GM19463 (cell line): Measurements from ENCODE around the gene VAMP3.
"Not testable (repeated sequence)": the region's sequence is repeated elsewhere in the genome, so short reads cannot be mapped to it uniquely, and the experiment has no call there.

ENCODE experiments used
- ATAC-seq: cut with Tn5 transposase; IDR thresholded peaks from one replicate; pipeline ENCODE4 v1.9.1; 2021; ENCODE audit warnings: mild to moderate bottlenecking, moderate library complexity; ENCODE audit not compliant: unreplicated experiment

Gene VAMP3

DNA sequence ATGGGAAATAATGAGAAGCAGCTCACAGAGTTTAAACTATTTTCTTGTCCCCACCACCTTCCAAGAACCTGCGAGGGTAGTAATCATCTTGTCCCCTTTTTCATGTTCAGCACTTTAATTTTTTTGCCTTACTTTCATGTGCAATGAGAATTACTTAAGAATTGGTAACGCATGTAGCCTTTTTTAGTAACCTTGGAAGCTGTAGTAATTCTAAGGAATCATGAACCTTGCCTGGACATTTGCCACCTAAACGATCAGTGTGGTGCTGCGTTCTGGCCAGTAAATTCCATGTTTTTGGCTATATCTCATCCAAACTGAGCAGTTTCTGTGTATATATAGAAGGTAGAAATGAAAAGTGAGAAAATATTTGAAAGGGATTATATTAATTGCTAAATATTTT is 3.9 kb upstream of the VAMP3 start:
- no peak for ATAC-seq

DNA sequence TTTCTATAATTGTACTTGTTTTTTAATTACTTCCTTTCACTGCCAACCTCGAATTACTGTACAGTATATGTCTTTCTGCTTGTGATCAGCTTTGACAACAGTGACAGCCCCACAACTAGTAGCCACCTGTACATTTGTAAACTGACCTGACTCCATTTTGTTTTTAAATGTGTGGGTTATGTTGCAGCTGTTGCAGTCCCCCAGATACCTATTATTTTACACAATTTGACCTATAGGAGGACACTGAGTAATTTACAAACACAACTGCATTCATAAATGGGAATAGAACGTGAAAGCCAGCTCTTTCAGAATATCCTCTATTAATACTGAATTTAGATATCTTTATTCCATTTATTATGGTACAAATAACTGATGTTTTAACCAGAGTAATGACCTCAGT is 2.5 kb upstream of the VAMP3 start:
- ATAC-seq: no peak

DNA sequence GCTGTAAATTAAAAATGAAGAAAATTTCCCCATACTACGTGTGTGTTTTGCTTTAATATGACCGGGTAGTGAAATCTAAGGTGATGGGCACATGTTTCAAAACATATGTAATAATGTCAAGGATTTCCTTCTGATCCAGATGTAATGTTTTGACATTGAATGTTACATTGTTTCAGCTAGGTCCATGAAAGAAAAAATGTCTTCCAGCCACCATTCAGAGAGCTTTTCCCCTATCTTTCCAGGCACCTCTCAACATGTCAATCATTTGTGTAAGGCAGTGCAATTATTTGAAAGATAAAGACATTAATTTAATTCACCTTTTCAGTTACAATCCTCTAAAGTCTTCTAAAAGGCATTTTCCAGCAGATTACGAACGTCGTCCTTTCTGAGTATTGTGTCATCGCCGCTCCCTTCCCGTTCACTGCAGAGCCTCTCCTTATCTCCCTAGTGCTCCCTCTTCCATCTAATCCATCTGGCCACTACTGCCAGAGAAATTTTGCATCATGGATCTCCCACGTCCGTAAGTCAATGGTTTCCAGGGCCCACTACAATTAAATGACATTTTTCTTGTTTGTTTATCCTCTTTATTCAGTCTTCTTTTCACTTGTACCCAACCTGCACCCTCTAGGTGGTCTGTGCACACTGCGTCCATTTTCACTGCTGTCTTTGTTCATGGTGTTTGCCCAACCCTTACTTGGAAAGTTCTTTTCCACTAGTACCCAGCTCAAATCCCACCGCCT is 1.3 kb upstream of the VAMP3 start:
- ATAC-seq: no peak

DNA sequence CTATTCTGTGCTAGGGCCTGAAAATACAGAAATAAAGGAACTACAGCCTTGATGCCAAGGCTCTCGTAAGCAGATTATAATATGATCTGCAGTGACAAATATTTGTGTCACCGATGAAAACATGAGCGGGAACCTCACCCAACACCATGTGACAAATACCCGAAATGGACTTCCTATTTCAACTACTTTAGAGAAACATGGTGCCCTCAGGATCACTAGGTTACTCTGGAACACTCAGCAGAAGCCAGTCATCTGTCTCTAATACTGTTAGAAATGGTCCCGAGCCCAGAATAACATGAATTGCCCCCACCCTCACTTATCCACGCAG is 463 bp upstream of the VAMP3 start:
- no peak for ATAC-seq

DNA sequence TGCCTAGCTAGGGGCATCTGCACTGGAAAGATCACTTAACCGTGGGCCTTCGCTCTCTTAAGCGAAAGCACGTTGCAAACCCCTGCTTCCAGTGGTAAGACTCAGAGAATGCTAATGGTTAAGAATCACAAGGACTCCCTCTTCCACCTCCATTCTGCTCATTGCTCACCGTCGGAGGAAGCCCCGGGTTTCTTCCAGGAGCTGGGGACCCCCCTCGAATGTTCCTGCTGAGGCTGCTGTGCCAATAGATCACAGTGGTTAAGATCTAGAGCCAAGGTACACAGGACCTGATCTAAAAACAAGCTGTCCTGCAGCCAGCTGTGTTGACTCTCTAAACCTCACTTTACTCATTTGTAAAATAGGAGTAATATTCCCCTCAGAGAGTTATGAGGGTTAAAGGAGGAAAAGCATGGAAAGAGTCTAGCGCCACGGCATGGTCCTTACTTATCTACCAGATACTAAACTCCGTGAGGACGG is 765 bp downstream of the VAMP3 start:
- no peak for ATAC-seq

DNA sequence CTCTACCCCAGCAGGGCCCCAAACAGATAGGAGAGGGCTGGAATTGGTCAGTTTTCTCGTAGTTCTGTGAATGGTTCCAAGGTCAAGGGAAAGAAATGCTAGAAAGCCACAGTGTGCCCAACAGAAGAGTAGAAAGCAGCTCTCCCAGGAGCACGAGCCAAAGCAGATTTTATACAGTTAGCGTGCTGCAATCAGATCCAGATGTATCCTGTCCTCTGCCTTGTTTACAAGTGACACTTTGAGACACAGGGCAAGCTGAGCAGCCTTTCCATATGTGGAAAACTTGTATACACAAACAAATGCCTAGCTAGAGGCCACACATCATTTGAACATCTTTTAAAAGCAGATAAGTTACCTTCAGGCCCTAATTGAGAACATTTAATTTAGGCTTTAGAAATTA is 6.5 kb downstream of the VAMP3 start:
- no peak for ATAC-seq

DNA sequence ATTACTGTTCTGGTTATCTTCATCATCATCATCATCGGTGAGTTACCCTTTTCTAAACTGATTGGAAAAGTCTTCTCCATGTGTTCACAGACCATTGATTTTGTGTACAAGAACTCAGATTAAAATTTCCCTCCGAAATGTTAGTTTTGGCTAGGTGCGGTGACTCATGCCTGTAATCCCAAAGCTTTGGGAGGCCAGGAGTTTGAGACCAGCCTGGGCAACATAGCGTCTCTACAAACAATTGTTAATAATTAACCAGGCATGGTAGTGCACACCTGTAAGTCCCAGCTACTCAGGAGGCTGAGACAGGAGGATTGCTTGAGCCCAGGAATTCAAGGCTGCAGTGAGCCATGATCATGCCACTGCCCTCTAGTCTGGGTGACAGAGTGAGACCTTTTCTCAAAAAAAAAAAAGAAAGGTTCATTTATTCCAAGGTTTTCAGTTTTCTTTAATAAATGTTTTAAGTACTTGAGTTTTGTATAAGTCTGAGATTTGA is 7.1 kb downstream of the VAMP3 start:
- ATAC-seq: no peak

DNA sequence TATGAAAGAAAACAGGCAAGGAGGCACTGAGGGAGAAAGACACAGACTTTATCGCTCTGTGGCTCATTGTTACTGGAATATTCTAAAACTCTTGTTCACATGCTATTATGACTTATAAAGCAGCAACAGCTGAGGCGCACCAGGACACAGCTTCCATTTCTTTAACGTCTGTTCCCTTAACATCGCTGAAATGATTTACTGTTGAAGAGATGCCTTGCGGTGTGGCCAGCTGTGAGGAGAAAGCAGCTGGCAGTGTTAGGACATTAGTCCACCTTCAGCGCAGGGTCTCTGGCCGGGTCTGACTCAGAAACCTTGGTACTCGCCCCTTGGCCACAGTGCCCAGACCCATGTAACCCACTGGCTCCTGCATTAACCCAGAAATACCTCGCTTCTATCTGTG is 9.9 kb downstream of the VAMP3 start:
- no peak for ATAC-seq

DNA sequence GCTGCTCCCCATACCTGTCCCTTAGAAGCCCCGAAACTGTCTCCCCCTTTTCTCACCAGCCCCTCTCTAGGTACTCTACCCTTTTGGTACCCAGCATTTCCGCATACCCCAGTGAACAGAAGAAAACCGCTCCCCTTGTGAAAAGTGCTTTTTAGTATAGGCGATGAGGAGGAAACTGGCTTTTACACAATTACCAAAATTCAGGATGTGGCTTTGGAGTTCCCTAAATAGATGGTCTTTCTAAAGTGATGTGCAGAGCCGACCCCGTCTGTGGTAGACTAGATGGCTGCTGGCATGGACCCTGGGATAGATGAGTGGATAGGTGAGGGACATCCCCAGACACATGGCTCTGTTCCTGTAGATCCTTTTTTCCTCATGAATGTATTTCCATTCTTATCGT is 10.4 kb downstream of the VAMP3 start:
- ATAC-seq: no peak

DNA sequence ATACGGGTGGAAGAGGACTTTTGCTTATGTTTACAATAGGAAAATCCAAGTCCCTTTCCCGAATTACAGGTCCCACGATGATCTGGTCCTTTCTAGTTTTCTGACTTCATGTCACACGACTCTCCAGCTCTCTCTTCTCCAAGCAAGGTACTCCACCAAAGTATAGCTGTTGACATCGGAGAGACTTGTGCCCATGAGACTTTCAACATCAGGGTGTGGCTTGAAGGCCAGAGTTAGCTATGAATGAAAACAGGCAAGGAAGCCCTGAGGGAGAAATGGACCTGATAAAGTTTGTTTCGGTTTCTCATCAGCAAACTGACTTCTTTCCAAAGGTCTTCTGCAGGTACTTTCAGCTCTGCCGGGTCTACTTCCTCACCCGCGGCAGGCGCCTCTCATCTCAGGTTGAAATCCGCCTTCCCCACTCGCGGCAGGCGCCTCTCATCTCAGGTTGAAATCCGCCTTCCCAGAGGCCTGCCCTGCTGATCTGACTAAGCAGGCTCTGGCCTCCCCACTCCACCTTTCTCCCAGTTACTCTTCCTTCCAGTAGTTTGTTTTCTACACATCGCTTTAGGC is 10.9 kb downstream of the VAMP3 start:
- ATAC-seq: no peak

DNA sequence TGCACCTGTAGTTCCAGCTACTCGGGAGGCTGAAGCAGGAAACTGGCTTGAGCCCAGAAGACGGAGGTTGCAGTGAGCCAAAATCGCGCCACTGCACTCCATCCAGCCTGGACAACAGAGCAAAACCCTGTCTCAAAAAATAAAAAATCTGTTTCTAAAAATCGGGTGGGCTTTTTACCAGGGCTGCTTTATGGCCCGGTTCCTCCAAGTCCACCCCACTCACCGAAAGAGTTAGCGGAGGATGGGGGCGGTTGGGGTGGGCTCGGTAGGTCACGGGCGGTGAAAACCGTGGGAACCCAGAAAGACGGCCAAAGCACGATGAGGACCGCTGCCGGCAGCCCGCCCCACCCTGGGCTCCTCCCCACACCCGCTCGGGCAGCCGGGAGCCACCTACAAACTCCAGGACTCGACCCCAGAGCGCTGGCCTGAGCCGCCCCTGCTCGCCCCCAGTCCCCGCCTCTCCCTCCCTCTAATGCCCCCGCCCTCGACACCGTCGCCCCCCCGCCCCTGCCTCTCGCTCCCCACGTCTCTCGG is 12.1 kb downstream of the VAMP3 start:
- no peak for ATAC-seq

DNA sequence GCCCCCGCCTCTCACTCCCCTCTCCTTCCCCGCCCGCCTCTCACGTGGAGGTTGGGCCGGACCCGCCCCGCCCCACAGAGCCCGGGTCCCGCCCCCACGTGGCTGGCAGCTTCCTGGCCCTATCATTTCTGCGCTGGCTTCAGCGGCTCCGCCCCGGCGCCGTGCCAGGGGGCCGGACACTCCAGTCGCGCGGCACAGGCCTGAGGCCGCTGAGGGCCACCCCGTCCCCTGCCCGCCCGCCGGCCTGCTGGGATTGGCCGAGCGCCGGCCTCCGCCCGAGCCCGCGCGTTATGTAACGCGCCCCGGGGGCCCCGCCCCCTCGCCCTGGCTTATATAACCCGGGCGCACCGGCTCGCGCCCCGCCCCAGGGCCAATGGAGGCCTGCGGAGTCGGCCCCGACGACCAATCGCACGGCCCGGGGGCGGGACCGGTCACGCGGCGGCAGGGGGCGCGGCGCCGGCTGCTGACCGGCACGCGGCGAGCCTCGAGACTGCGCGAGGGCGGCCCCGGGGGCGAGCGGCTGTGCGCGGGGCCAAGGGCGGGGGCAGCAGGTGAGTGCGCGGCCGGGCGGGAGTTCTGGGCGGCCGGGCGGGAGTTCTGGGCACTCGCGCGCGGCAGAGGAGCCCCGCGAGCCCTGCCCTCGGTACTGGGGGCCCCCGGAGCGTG is 12.9 kb downstream of the VAMP3 start, which contains the start of gene PER3:
PER3 (plus strand) TSS at position 466 of the 666 bp plus-strand sequence. CDS start 587 bp downstream, outside the sequence.
- ATAC-seq: peak; percentile 93

DNA sequence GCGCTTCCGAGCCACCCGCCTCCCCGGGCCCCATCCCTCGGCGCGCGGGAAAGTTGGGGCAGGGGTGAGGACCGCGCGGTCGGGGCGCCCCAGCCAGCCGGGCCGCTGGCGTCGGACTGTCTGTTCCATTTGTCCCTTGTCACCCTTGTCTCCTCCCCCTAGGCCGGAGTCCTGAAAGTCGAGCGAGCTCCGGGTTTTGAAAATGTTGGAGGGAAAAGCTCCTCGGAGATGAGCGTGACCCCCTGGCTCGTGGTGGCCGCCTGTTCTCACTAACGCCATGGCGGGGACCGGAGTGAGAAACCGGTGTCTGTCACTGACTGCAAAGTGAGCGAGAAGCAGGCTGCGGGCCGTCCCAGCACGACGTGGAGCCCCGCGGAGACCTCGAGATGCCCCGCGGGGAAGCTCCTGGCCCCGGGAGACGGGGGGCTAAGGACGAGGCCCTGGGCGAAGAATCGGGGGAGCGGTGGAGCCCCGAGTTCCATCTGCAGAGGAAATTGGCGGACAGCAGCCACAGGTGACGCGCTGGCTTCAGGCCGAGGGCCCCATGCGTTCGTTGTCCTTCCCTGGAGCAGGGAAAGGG is 13.5 kb downstream of the VAMP3 start:
- no peak for ATAC-seq

DNA sequence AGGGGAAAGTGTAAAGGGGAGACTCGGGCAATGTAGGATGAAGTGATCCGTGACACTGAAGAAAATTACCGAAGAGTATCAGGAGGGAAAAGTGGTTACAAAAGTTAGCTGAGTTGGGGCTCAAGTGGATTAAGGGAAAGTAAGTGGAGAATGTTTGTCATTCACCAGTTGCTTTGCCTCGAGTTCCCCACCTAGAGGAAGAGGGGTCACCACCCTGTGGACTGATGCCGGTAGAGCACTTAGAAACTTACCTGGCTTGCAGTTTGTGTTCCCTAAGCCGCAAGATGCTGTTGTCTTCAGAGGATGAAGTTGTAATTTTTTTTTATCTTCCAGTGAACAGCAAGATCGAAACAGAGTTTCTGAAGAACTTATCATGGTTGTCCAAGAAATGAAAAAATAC is 14.0 kb downstream of the VAMP3 start:
- no peak for ATAC-seq

DNA sequence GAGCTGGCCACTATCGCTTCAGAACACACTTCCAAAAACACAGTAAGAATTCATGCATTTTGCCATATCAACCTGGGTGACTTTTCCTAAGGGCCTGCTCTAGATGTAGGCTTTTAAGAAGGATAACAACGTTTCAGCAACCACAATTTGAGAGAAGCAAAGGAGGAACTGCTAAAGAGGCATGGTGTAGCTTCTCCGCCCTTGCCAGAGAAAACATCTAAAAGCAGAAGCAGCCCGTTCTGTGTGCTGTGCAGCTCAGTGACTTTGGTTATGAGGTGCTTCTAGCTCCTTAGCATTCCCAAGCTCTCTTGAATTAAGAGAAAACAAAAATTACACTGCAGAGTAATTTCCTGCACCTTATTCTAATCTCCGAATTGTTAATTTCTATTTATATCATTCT is 15.7 kb downstream of the VAMP3 start:
- ATAC-seq: no peak

DNA sequence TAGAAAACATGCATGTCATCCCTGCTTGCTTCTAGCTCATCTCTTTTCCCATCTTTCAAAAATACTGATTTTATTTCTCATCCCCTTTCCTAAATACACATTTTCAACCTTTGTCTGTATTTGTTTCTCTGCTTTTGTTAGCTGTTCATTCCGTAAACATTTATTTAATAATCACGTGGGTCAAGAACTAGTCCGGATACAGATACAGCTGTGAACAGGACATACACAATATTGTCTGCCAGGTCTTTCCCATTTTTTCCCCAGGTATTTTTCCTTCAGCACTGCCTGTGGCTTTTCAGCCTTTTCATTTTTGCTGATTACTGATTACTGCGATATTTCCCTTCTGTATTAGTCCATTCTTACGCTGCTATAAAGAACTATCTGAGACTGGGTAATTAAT is 18.7 kb downstream of the VAMP3 start:
- no peak for ATAC-seq

DNA sequence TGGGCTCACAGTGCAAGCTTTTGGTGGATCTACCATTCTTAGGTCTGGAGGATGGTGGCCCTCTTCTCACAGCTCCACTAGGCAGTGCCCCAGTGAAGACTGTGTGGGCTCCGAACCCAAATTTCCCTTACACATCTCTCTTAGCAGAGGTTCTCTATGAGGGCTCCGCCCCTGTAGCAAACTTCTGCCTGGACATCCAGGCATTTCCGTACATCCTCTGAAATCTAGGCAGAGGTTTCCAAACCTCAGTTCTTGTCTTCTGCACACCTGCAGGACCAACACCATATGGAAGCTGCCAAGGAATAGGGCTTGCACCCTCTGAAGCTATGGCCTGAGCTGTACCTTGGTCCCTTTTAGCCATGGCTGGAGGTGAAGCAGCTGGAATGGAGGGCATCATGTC is 19.9 kb downstream of the VAMP3 start:
- not testable (repeated sequence) for ATAC-seq

DNA sequence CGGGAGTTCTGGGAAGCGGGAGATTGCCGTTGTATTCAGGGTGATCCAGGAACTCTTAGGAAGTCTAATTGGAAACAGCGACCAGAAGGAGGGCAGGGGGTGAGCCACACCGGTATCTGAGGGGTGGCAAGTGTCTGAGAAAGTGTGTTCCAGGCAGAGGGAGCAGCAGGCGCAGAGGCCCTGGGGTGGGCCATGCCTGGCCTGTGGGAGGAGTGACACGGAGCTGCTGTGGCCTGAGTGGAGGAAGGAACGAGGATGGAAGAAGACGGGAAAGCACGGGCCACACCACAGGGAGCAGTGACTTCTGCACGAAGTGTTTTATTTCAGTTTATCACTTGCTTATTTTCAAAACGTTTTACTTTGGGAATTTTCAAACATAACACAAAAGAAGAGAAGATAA is 24.3 kb downstream of the VAMP3 start:
- ATAC-seq: no peak

DNA sequence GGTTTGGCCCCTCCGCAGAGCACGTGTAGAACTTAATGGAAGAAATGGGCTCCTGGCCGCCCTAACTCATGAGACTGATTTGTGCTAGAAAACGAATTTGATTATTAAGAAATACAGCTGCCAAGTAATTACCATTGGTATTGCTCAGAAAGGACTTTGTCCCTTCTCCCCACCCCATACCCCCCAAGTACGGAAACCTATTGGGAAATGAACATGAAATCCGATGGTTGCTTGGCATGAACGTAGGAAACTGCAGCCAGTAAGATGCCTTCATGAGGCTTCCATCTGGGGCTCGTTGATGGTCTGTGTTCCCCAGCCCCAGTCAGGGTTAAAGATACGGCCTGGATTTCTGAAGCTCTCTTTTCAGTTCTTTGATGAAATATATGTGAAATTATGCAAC is 34.4 kb downstream of the VAMP3 start:
- ATAC-seq: no peak

DNA sequence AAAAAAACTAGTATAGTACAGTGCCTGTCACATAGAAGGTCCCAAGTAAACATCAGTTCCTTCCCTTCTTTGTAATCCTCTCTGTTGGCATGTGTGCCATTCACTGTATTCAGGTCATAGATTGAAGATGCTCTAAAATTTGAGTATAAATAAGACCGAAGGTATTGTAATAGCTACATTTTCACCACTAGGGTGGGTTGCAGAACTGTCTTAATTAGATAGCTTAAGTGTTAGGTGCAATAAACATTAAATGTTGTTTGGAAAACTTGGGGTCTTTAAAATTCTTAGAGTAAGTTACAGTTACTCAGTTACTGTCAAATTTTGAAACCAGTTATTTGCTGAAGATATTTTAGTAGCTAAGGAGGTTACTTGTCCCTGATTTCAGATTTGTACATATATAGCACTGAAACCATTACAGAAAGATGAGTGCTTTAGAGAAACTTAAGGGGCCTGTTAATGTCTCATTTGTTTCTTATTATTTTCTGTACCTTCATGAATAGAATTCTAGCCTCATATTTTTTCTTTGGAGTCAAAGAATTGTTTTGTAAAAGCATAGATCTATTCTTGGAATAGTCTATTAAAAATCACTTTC is 37.3 kb downstream of the VAMP3 start:
- no peak for ATAC-seq

DNA sequence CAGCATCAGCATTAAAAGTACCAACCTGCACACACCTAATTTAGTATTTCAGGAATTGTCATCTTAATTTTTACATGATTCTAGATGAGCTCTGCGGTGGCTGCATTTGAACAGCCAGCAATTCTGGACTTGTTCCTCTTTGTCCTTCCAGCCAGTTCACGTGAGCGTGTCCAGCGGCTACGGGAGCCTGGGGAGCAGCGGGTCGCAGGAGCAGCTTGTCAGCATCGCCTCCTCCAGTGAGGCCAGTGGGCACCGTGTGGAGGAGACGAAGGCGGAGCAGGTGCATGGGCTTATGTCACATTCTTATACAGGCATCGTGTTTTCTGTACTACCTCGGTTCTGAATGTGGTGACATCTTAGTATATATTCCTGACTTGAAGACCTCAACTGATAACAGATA is 38.6 kb downstream of the VAMP3 start:
- no peak for ATAC-seq
